Testis (tissue), 3 donors: ENCODE results near the gene PSEN2. TPM values are rescaled to one million over a fixed set of nuclear protein-coding genes. Genes with fewer than 3 reads are reported as not detected.

Experiments used
- DNase-seq: peaks from one replicate; pipeline ENCODE4 v3.0.0-alpha.2; 2019
- H3K27ac ChIP-seq, 2 donors: fragments of 200-600 bp; sonication (generic); one replicate each; pipeline ENCODE4 v1.5.1; 2019
- H3K27me3 ChIP-seq: fragments of 200-600 bp; sonication (generic); one replicate; pipeline ENCODE4 v1.5.1; 2019
- H3K36me3 ChIP-seq: fragments of 200-600 bp; sonication (generic); one replicate; pipeline ENCODE4 v1.5.1; 2017; ENCODE audit warnings: low read depth; ENCODE audit errors: missing control alignments
- H3K4me1 ChIP-seq: fragments of 200-600 bp; sonication (generic); one replicate; pipeline ENCODE4 v1.5.1; 2019
- H3K4me3 ChIP-seq, 2 donors: fragments of 200-600 bp; sonication (generic); one replicate each; pipeline ENCODE4 v1.5.1; 2017 to 2019
- H3K9me3 ChIP-seq: fragments of 200-600 bp; sonication (generic); one replicate; pipeline ENCODE4 v1.5.1; 2017
- CTCF ChIP-seq, 3 experiments: fragments of 450-650 bp in 2 of 3; fragments of 200-600 bp in 1 of 3; sonication (generic) in 1 of 3; IDR thresholded peaks; one replicate each; pipeline ENCODE4 v1.5.1; 2016 to 2019; ENCODE audit warnings: antibody characterized with exemption in 3 of 3, mild to moderate bottlenecking in 2 of 3, moderate library complexity in 1 of 3
- POLR2A ChIP-seq: fragments of 450-650 bp; IDR thresholded peaks from one replicate; pipeline ENCODE4 v1.6.1; 2017; ENCODE audit warnings: antibody characterized with exemption, mild to moderate bottlenecking, moderate library complexity
- WGBS, 2 donors: methylation state at CpG; one replicate each; pipeline ENCODE4 v1.1.5; 2018; 5-methylcytosine and 5-hydroxymethylcytosine counted together
- intact Hi-C: fragments of 100-400 bp; cut with DNase I; formaldehyde crosslinking; loops from one replicate; pipeline ENCODE4 v1.15.1; 2023; ENCODE audit warnings: low total_unique reads
- polyA plus RNA-seq: library from polyadenylated mRNA; stranded (reverse); fragments of 350-450 nt; fragmentation: Illumina TruSeq; extraction: RNeasy Lipid Tissue Mini Kit (QIAGEN cat#74804); gene quantifications from one replicate; pipeline ENCODE4 v1.2.3, GENCODE V29; 2014; ENCODE audit warnings: low read depth, low replicate concordance; ENCODE audit not compliant: insufficient read depth
- total RNA-seq, 2 donors: library from RNA; depleted of rRNA; stranded (reverse); fragments of >200 nt; gene quantifications; one replicate each; pipeline ENCODE4 v1.2.3, GENCODE V29; 2016

The PSEN2 gene
- total and polyA plus RNA-seq, 3 donors from 2014 or later = 40.7 to 107 (median 87.8) TPM

- no peak overlapping the region for H3K4me3 ChIP-seq
- no peak overlapping the region for H3K27ac ChIP-seq
- H3K4me1 ChIP-seq = peaks cover 18% of the 10 kb centered on the region
- intact Hi-C loops = loop anchor here (5.0 kb wide), 1 partner anchor 188 kb away; no protein-coding TSS in a partner anchor
- H3K27me3 ChIP-seq = no peaks in the 10 kb centered on the region
- no peak for DNase-seq
- TF ChIP-seq POLR2A = no peak
- TF ChIP-seq CTCF (IDR thresholded peaks at IDR 0.05) = no peak
- 82 to 84% methylated on average over 9 of the region's 9 CpGs for WGBS, 2 donors
- no peaks in the 10 kb centered on the region for H3K36me3 ChIP-seq
- no peaks in the 10 kb centered on the region for H3K9me3 ChIP-seq
These were observed 45.2 kb upstream of the PSEN2 start for GRCh38 chr1:226825037-226825745.

GRCh38 chr1:226825746-226826100 lies 44.7 kb upstream of the PSEN2 start:
- 91 to 96% methylated on average over 3 of the region's 3 CpGs for WGBS, 2 donors
- no peak for DNase-seq

GRCh38 chr1:226826479-226827261 lies 43.7 kb upstream of the PSEN2 start:
- intact Hi-C loops = loop anchor here (5.0 kb wide), 1 partner anchor 189 kb away; no protein-coding TSS in a partner anchor
- peak overlapping the region; percentile 73 to 92 for H3K27ac ChIP-seq
- 83 to 84% methylated on average over 19 of the region's 19 CpGs for WGBS, 2 donors

More at GRCh38 chr1:226825746-226826100, 44.7 kb upstream of the PSEN2 start:
- Histone ChIP-seq H3K4me1 (peaks cover 18% of the 10 kb centered on the region), H3K36me3 (no peaks in the 10 kb centered on the region), H3K27ac (no peak overlapping the region), H3K9me3 (no peaks in the 10 kb centered on the region), H3K27me3 (no peaks in the 10 kb centered on the region), H3K4me3 (no peak overlapping the region)
- intact Hi-C loops = loop anchor here (5.0 kb wide), 1 partner anchor 188 kb away; no protein-coding TSS in a partner anchor
- no peak for TF ChIP-seq CTCF (IDR thresholded peaks at IDR 0.05)
- no peak for TF ChIP-seq POLR2A

GRCh38 chr1:226827458-226827857 lies 43.0 kb upstream of the PSEN2 start:
- peak; percentile 79 for DNase-seq
- H3K27me3 ChIP-seq = no peaks in the 10 kb centered on the region
- TF ChIP-seq CTCF (IDR thresholded peaks at IDR 0.05) = no peak
- H3K27ac ChIP-seq = peak overlapping the region; percentile 73 to 92
- H3K4me1 ChIP-seq = peaks cover 12% of the 10 kb centered on the region
- intact Hi-C loops = loop anchor here (5.0 kb wide), 1 partner anchor 190 kb away; no protein-coding TSS in a partner anchor
- peak overlapping the region; percentile 24 to 31 for H3K4me3 ChIP-seq
- H3K9me3 ChIP-seq = no peaks in the 10 kb centered on the region
- H3K36me3 ChIP-seq = no peaks in the 10 kb centered on the region
- WGBS, 2 donors = 17 to 31% methylated on average over 11 of the region's 11 CpGs

More at GRCh38 chr1:226826479-226827261, 43.7 kb upstream of the PSEN2 start:
- H3K36me3 ChIP-seq = no peaks in the 10 kb centered on the region
- H3K27me3 ChIP-seq = no peaks in the 10 kb centered on the region
- no peak overlapping the region for H3K4me3 ChIP-seq
- H3K9me3 ChIP-seq = no peaks in the 10 kb centered on the region
- TF ChIP-seq CTCF (IDR thresholded peaks at IDR 0.05) (no peak), POLR2A (no peak)
- peaks cover 15% of the 10 kb centered on the region for H3K4me1 ChIP-seq
- no peak for DNase-seq
